HCEC 1CT (cell line): ENCODE results near the gene GNB3.
A peak's percentile ranks its signal among the peaks of the same experiment; 100 is the strongest.

Experiments
- DNase-seq: peaks from one replicate; pipeline ENCODE4 v3.0.0-alpha.2; 2017

Gene GNB3

GRCh38 chr12:6839482-6840201, 1.1 kb upstream of the GNB3 start:
- no peak for DNase-seq

- DNase-seq, result no peak
These were observed 395 bp upstream of the GNB3 start for GRCh38 chr12:6840330-6840729.

- no peak for DNase-seq
These were observed 1.4 kb downstream of the GNB3 start for GRCh38 chr12:6842075-6842474.

GRCh38 chr12:6843118-6843902, 2.6 kb downstream of the GNB3 start:
- DNase-seq, result no peak

GRCh38 chr12:6845395-6845794, 4.7 kb downstream of the GNB3 start:
- DNase-seq, result no peak

GRCh38 chr12:6846316-6846869, 5.7 kb downstream of the GNB3 start:
- DNase-seq, result no peak

GRCh38 chr12:6847676-6848075, 7.0 kb downstream of the GNB3 start:
- no peak for DNase-seq

- no peak for DNase-seq
These were observed 8.7 kb downstream of the GNB3 start for GRCh38 chr12:6849427-6849826.

- DNase-seq, result no peak
These were observed 9.3 kb downstream of the GNB3 start for GRCh38 chr12:6849976-6850560.

- no peak for DNase-seq
These were observed 10.0 kb downstream of the GNB3 start for GRCh38 chr12:6850796-6851152.

- peak; percentile 99 for DNase-seq
These were observed 10.6 kb downstream of the GNB3 start, which contains the start of gene CDCA3 for GRCh38 chr12:6851153-6851920. TSS of gene CDCA3 (minus strand) at chr12:6851286. CDS start at chr12:6850952, 334 bp downstream.

- DNase-seq, result peak; percentile 100
These were observed 11.4 kb downstream of the GNB3 start, which contains the start of gene USP5 for GRCh38 chr12:6851921-6852650. TSS of gene USP5 (plus strand) at chr12:6852150. CDS start at chr12:6852180, 30 bp downstream.

- peak; percentile 22 for DNase-seq
These were observed 12.1 kb downstream of the GNB3 start for GRCh38 chr12:6852651-6853354.

GRCh38 chr12:6853626-6854025, 12.9 kb downstream of the GNB3 start:
- DNase-seq, result no peak

- no peak for DNase-seq
These were observed 13.3 kb downstream of the GNB3 start for GRCh38 chr12:6854036-6854435.

- no peak for DNase-seq
These were observed 14.6 kb downstream of the GNB3 start for GRCh38 chr12:6855322-6855721.

GRCh38 chr12:6858799-6859198, 18.1 kb downstream of the GNB3 start:
- no peak for DNase-seq

GRCh38 chr12:6860116-6860515, 19.4 kb downstream of the GNB3 start:
- DNase-seq, result no peak

GRCh38 chr12:6860942-6861341, 20.2 kb downstream of the GNB3 start:
- DNase-seq, result no peak

- no peak for DNase-seq
These were observed 20.7 kb downstream of the GNB3 start for GRCh38 chr12:6861391-6861790.

- DNase-seq, result no peak
These were observed 22.3 kb downstream of the GNB3 start for GRCh38 chr12:6863033-6863432.
